HepG2 (cell line): ENCODE results near the gene ABTB2. TPM values are rescaled to one million over a fixed set of nuclear protein-coding genes. Genes with fewer than 3 reads are reported as not detected.

ENCODE experiments used
- KDM3A ChIP-seq: IDR thresholded peaks from 2 replicates; pipeline ENCODE4 v1.6.1; 2018; ENCODE audit warnings: low read depth, missing compliant biosample characterization
- MLLT10 ChIP-seq: sonication (generic); formaldehyde crosslinking; IDR thresholded peaks from 2 replicates; pipeline ENCODE4 v1.4.0; 2020; ENCODE audit warnings: missing genetic modification reagents
- MTERF4 ChIP-seq: sonication (generic); formaldehyde crosslinking; IDR thresholded peaks from 2 replicates; pipeline ENCODE4 v1.8.0; 2023; ENCODE audit warnings: mild to moderate bottlenecking, missing genetic modification reagents
- NCOA5 ChIP-seq: sonication (generic); formaldehyde crosslinking; IDR thresholded peaks from 2 replicates; pipeline ENCODE4 v1.4.0; 2020; ENCODE audit warnings: missing genetic modification reagents
- NR1H2 ChIP-seq: sonication (generic); formaldehyde crosslinking; IDR thresholded peaks from 2 replicates; pipeline ENCODE4 v1.8.1; 2022; ENCODE audit warnings: low read depth, missing genetic modification reagents, borderline replicate concordance
- NR2C2 ChIP-seq: sonication (generic); formaldehyde crosslinking; IDR thresholded peaks from 2 replicates; pipeline ENCODE4 v1.4.0; 2020; ENCODE audit warnings: missing genetic modification reagents, mild to moderate bottlenecking, moderate library complexity, borderline replicate concordance
- RELA ChIP-seq: sonication (generic); formaldehyde crosslinking; IDR thresholded peaks from 2 replicates; pipeline ENCODE4 v1.4.0; 2020; ENCODE audit warnings: missing genetic modification reagents
- TCF12 ChIP-seq, 2 experiments: fragments of 450-650 bp in 1 of 2; sonication (generic) in 1 of 2; formaldehyde crosslinking in 1 of 2; IDR thresholded peaks; 2 replicates each; pipeline versions ENCODE4 v1.6.1 to v1.8.0; 2017 to 2022; ENCODE audit warnings: antibody characterized with exemption in 1 of 2, mild to moderate bottlenecking in 1 of 2, missing genetic modification reagents in 1 of 2, moderate library complexity in 1 of 2
- ZBTB1 ChIP-seq: sonication (generic); formaldehyde crosslinking; IDR thresholded peaks from 2 replicates; pipeline ENCODE4 v1.4.0; 2020; ENCODE audit warnings: missing genetic modification reagents, borderline replicate concordance
- ZBTB38 ChIP-seq: sonication (generic); formaldehyde crosslinking; IDR thresholded peaks from 2 replicates; pipeline ENCODE4 v1.5.1; 2020; ENCODE audit warnings: mild to moderate bottlenecking, missing genetic modification reagents
- ZNF335 ChIP-seq: sonication (generic); formaldehyde crosslinking; IDR thresholded peaks from 2 replicates; pipeline ENCODE4 v1.4.0; 2020; ENCODE audit warnings: missing genetic modification reagents
- ZNF512 ChIP-seq: sonication (generic); formaldehyde crosslinking; IDR thresholded peaks from 2 replicates; pipeline ENCODE4 v1.4.0; 2020; ENCODE audit warnings: mild to moderate bottlenecking, missing genetic modification reagents
- polyA plus RNA-seq, 8 experiments: library from polyadenylated mRNA; depleted of rRNA in 3 of 8; stranded (reverse) in 7 of 8; unstranded in 1 of 8; fragments of >200 nt; fragmentation: Illumina TruSeq in 4 of 8; extraction: Trizol in 4 of 8; gene quantifications; 2 replicates each; pipeline versions ENCODE4 v1.2.1 to v1.2.3, GENCODE V29; 2011 to 2016; ENCODE audit warnings: low read depth in 4 of 8, missing spikeins in 1 of 8, mixed read lengths in 1 of 8; ENCODE audit not compliant: insufficient read depth in 1 of 8
- total RNA-seq, 5 experiments: library from RNA; depleted of rRNA; stranded (reverse); fragments of >200 nt; fragmentation: Illumina TruSeq; extraction: Trizol; gene quantifications; 2 replicates each; pipeline ENCODE4 v1.2.3, GENCODE V29; 2016; ENCODE audit warnings: low read depth in 1 of 5
- TF ChIP-seq, protein P1 (sequence below): sonication (generic); formaldehyde crosslinking; IDR thresholded peaks from 2 replicates; pipeline ENCODE4 v1.4.0; 2020; ENCODE audit warnings: missing genetic modification reagents
- TF ChIP-seq, protein P2 (sequence below), 2 experiments: IDR thresholded peaks; 2 replicates each; pipeline ENCODE4 v1.6.1; 2011 to 2012; ENCODE audit warnings: low read length in 2 of 2, borderline replicate concordance in 1 of 2, low read depth in 1 of 2, mild to moderate bottlenecking in 1 of 2, moderate library complexity in 1 of 2
- TF ChIP-seq, protein P3 (sequence below): sonication (generic); formaldehyde crosslinking; IDR thresholded peaks from 2 replicates; pipeline ENCODE4 v1.4.0; 2020; ENCODE audit warnings: low read depth, mild to moderate bottlenecking, missing genetic modification reagents

ABTB2 gene
- total and polyA plus RNA-seq, 2 of the 13 experiments (the other 11 are each of a cell fraction or from before 2014, with no cell fraction given), result 5.1 to 15.4 TPM

- TF ChIP-seq, protein P1, sequence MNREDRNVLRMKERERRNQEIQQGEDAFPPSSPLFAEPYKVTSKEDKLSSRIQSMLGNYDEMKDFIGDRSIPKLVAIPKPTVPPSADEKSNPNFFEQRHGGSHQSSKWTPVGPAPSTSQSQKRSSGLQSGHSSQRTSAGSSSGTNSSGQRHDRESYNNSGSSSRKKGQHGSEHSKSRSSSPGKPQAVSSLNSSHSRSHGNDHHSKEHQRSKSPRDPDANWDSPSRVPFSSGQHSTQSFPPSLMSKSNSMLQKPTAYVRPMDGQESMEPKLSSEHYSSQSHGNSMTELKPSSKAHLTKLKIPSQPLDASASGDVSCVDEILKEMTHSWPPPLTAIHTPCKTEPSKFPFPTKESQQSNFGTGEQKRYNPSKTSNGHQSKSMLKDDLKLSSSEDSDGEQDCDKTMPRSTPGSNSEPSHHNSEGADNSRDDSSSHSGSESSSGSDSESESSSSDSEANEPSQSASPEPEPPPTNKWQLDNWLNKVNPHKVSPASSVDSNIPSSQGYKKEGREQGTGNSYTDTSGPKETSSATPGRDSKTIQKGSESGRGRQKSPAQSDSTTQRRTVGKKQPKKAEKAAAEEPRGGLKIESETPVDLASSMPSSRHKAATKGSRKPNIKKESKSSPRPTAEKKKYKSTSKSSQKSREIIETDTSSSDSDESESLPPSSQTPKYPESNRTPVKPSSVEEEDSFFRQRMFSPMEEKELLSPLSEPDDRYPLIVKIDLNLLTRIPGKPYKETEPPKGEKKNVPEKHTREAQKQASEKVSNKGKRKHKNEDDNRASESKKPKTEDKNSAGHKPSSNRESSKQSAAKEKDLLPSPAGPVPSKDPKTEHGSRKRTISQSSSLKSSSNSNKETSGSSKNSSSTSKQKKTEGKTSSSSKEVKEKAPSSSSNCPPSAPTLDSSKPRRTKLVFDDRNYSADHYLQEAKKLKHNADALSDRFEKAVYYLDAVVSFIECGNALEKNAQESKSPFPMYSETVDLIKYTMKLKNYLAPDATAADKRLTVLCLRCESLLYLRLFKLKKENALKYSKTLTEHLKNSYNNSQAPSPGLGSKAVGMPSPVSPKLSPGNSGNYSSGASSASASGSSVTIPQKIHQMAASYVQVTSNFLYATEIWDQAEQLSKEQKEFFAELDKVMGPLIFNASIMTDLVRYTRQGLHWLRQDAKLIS (CRISPR knock-in tag), result no peak
- TF ChIP-seq RELA (CRISPR knock-in tag) (no peak), ZBTB1 (no peak), TCF12 (IDR thresholded peaks at IDR 0.05) (no peak), TCF12 (CRISPR knock-in tag; IDR thresholded peaks at IDR 0.05) (no peak), NCOA5 (CRISPR knock-in tag) (no peak), KDM3A (CRISPR knock-in tag) (0 out of 2 replicates have a peak, but pooled peaks have one; percentile 14), NR2C2 (CRISPR knock-in tag) (peak; percentile 36; the same call in 1 of the 2 replicates), NR1H2 (no peak), MTERF4 (CRISPR knock-in tag) (peak; percentile 46; the same call in 1 of the 2 replicates), MLLT10 (CRISPR knock-in tag) (no peak), ZNF335 (CRISPR knock-in tag) (peak; percentile 71), ZNF512 (CRISPR knock-in tag) (no peak), ZBTB38 (CRISPR knock-in tag) (peak; percentile 72; the same call in 1 of the 2 replicates)
- TF ChIP-seq, protein P2, sequence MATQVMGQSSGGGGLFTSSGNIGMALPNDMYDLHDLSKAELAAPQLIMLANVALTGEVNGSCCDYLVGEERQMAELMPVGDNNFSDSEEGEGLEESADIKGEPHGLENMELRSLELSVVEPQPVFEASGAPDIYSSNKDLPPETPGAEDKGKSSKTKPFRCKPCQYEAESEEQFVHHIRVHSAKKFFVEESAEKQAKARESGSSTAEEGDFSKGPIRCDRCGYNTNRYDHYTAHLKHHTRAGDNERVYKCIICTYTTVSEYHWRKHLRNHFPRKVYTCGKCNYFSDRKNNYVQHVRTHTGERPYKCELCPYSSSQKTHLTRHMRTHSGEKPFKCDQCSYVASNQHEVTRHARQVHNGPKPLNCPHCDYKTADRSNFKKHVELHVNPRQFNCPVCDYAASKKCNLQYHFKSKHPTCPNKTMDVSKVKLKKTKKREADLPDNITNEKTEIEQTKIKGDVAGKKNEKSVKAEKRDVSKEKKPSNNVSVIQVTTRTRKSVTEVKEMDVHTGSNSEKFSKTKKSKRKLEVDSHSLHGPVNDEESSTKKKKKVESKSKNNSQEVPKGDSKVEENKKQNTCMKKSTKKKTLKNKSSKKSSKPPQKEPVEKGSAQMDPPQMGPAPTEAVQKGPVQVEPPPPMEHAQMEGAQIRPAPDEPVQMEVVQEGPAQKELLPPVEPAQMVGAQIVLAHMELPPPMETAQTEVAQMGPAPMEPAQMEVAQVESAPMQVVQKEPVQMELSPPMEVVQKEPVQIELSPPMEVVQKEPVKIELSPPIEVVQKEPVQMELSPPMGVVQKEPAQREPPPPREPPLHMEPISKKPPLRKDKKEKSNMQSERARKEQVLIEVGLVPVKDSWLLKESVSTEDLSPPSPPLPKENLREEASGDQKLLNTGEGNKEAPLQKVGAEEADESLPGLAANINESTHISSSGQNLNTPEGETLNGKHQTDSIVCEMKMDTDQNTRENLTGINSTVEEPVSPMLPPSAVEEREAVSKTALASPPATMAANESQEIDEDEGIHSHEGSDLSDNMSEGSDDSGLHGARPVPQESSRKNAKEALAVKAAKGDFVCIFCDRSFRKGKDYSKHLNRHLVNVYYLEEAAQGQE (IDR thresholded peaks at IDR 0.05; ENCODE audit: borderline replicate concordance in 1 of 2, low read depth in 1 of 2, low read length in 2 of 2), result no peak
- TF ChIP-seq, protein P3, sequence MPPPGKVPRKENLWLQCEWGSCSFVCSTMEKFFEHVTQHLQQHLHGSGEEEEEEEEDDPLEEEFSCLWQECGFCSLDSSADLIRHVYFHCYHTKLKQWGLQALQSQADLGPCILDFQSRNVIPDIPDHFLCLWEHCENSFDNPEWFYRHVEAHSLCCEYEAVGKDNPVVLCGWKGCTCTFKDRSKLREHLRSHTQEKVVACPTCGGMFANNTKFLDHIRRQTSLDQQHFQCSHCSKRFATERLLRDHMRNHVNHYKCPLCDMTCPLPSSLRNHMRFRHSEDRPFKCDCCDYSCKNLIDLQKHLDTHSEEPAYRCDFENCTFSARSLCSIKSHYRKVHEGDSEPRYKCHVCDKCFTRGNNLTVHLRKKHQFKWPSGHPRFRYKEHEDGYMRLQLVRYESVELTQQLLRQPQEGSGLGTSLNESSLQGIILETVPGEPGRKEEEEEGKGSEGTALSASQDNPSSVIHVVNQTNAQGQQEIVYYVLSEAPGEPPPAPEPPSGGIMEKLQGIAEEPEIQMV (CRISPR knock-in tag), result peak; percentile 78; the same call in 1 of the 2 replicates
Measured at GRCh38 chr11:34358728-34359547, 1.1 kb upstream of the ABTB2 start (continued).
